GM12891 (cell line): Measurements from ENCODE around the gene STAT2.

Source experiments
- PAX5 ChIP-seq: IDR thresholded peaks from 2 replicates; pipeline ENCODE4 v1.6.1; 2011; ENCODE audit warnings: low read length, moderate library complexity, mild to moderate bottlenecking; ENCODE audit not compliant: insufficient read depth, severe bottlenecking
- POLR2A ChIP-seq: IDR thresholded peaks from 2 replicates; pipeline ENCODE4 v1.6.1; 2011; ENCODE audit warnings: low read depth, low read length, control low read depth
- POLR2AphosphoS5 ChIP-seq: IDR thresholded peaks from 2 replicates; pipeline ENCODE4 v1.6.1; 2011; ENCODE audit warnings: low read depth, low read length, control low read depth
- SPI1 ChIP-seq: IDR thresholded peaks from 2 replicates; pipeline ENCODE4 v1.6.1; 2011; ENCODE audit warnings: low read depth, low read length, control low read depth
- TAF1 ChIP-seq: IDR thresholded peaks from 2 replicates; pipeline ENCODE4 v1.6.1; 2011; ENCODE audit warnings: low read depth, low read length, control low read depth

DNA sequence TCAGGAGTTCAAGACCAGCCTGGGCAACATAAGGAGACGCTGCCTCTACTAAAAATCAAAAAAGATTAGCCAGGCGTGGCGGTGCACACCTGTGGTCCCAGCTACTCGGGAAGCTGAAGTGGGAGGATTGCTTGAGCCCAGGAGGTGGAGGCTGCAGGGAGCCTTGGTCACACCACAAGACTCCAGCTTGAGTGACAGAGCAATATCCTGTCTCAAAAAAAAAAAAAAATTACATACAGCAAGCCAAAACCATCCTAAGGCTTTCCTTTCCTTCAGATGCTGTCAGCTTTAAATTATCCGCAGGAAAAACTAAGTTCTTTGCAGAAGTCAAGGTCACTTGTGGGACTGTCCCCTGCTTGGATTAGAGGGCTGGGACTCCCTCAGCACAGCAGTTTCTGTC, 61.1 kb downstream of the STAT2 start:
- TF ChIP-seq POLR2A = no peak
- no peak for TF ChIP-seq POLR2AphosphoS5
- TF ChIP-seq PAX5 = no peak
- TF ChIP-seq TAF1 = no peak
- TF ChIP-seq SPI1 = no peak
